Measurements from ENCODE around the gene PCBP3. TPM values are rescaled to one million over a fixed set of nuclear protein-coding genes. Genes with fewer than 3 reads are reported as not detected.

Gene PCBP3
- polyA plus RNA-seq, 5 donors, result 1.9 to 2.8 (median 2.2) TPM

- no peak for DNase-seq
Measured at GRCh38 chr21:45927032-45927431, 283.5 kb downstream of the PCBP3 start.

GRCh38 chr21:45927851-45928850 lies 284.6 kb downstream of the PCBP3 start:
- DNase-seq, result no peak

DNA sequence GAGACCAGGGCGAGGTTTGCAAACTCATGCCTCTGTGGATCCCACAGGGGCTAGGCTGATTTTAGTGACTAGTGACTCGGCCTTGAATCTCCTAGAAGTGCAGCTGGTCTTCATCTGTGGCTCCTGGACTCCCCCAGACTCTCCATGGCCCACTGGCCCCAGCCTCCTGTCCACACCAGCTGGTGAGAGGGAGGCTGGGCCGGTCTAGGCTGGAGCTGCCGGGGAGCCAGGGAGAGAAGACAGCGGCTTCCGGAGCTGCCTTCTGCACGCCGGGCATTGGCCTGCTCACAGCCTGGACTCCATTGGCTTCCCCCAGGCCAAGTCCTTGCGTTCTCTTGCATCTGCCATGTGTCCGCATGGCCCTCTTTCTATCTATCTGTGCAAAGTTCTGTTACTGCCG lies 285.9 kb downstream of the PCBP3 start:
- no peak for DNase-seq

DNA sequence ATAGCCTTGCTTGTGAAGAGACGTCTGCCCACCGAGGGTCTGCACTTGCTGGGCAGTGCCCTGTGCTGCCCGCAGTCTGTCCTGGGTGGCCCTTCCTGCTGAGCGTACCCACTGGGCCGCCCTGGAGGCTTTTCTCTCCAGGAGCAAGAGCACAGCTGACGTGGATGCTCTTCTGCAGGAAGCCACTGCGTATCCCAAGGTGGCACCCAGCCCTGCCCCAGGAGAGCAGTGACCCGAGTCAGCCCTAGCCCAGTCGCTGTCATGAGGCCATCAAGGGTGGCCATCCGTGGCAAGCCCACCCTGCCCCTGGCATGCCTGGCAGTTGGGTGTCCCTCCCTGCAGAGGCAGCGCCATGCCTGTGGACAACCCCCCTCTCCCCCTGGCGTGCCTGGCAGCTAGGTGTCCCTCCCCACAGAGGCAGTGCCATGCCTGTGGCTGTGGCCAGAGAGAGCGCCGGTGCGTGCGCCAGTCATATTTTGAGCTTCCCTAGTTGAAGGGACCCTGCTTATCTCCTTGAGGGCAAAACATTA lies 286.8 kb downstream of the PCBP3 start:
- no peak for DNase-seq

GRCh38 chr21:45930792-45931191 lies 287.3 kb downstream of the PCBP3 start:
- no peak for DNase-seq

GRCh38 chr21:45931397-45931969 lies 288.0 kb downstream of the PCBP3 start:
- no peak for DNase-seq

DNA sequence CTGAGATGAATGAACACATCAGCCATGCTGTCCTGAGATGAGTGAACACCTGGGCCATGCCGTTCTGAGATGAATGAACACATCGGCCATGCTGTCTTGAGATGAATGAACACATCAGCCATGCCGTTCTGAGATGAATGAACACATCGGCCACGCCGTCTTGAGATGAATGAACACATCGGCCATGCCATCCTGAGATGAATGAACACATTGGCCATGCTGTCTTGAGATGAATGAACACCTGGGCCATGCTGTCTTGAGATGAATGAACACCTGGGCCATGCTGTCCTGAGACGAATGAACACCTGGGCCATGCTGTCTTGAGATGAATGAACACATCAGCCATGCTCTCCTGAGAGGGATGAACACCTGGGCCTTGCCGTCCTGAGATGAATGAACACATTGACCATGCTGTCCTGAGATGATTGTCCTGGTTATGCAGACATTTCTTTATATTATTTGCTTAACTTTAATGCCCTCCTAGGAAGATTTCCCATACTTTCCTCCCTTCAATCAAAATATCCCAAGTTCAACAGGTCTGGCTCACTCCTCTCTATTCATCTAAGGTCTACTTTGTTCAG lies 289.5 kb downstream of the PCBP3 start:
- DNase-seq, result no peak

- DNase-seq, result no peak
Measured at GRCh38 chr21:45934085-45934484, 290.6 kb downstream of the PCBP3 start.

- no peak for DNase-seq
Measured at GRCh38 chr21:45934554-45934953, 291.0 kb downstream of the PCBP3 start.

- no peak for DNase-seq
Measured at GRCh38 chr21:45935628-45936027, 292.1 kb downstream of the PCBP3 start.

- no peak for DNase-seq
Measured at GRCh38 chr21:45937721-45938452, 294.4 kb downstream of the PCBP3 start.

GRCh38 chr21:45938453-45938755 lies 294.9 kb downstream of the PCBP3 start:
- no peak for DNase-seq

DNA sequence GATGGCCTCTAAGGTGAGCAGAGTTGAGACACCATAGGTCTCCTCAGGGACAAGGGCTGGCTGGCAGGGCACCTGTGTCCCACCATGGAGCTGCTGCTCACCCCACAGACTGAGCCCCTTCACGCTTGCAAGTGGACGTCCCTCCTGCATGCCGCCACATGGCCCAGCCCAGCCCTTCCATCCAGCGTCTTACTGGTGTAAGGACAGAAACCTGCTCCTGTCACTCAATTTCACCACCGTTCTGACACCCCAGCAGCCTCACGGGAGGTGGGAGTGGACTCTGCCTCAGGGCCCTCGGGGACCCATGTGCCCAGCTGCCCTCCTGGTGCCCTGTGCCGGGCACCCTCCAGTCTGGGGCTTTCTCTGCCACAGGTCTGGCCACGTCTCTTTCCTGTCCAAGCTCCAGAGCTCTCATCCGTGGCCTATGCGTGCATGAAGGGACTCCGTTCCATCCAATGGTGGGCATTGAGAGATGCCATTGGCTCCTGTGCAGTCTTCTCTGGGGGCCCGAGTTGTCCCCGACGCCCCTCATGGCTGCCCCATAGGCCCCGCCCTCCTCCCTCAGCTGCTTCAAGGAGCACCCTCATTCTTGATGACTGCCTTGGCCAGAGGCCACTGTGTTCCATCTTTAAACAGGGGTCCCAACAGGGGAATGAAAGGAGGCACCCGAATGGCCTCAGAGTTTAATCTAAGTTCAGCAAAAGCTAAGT lies 295.4 kb downstream of the PCBP3 start:
- no peak for DNase-seq

- DNase-seq, result no peak
Measured at GRCh38 chr21:45939521-45940045, 296.1 kb downstream of the PCBP3 start.

DNA sequence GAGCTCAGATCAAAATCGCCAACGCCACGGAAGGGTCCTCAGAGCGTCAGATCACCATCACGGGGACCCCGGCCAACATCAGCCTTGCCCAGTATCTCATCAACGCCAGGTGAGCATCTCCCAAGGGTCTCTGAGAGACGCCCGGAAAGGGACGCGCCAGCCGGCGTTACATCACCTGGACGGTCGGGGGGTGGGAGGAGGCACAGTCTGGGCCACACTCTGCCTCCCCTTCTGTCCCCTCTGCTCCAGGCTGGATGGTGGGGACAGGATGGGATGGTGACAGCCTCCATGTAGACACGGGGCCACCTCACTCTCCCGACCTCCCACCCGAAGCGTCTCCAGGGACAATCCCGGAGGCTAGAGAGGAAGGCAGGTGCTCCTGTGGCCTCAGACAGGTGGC lies 296.6 kb downstream of the PCBP3 start:
- no peak for DNase-seq

DNA sequence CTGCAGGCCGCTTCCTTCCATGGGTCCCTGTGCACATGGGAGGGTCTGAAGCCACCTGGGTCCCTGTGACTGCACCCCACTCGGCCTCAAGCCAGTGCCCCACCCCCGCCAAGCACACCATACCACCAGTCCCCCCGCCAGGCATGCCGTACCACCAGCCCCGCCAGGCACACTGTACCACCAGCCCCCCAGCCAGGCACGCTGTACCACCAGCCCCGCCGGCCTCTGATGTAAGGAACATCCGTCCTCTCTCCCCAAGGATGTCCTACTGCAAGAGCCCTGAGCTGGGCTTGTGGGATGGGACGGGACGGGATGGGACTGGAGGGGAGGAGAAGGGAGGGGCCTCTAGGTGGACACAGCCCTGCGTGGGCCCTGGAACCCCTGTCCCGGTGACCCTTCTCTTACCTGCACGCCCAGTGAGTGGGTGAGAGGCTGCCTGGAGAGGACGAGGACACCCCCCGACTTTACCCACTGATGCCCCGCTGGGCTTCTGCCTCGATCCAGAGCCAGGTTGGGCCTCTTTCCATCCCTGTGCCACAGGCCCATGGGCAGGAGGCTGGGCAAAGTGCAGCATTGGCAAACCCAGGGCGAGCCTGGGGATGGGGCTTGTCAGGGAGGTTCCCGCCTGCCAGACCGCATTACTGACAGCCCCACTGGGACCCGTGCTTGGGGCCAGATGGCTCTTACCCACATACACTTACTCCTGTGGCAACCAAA lies 297.3 kb downstream of the PCBP3 start:
- DNase-seq, result no peak

- DNase-seq, result no peak
Measured at GRCh38 chr21:45941338-45941710, 297.8 kb downstream of the PCBP3 start.

DNA sequence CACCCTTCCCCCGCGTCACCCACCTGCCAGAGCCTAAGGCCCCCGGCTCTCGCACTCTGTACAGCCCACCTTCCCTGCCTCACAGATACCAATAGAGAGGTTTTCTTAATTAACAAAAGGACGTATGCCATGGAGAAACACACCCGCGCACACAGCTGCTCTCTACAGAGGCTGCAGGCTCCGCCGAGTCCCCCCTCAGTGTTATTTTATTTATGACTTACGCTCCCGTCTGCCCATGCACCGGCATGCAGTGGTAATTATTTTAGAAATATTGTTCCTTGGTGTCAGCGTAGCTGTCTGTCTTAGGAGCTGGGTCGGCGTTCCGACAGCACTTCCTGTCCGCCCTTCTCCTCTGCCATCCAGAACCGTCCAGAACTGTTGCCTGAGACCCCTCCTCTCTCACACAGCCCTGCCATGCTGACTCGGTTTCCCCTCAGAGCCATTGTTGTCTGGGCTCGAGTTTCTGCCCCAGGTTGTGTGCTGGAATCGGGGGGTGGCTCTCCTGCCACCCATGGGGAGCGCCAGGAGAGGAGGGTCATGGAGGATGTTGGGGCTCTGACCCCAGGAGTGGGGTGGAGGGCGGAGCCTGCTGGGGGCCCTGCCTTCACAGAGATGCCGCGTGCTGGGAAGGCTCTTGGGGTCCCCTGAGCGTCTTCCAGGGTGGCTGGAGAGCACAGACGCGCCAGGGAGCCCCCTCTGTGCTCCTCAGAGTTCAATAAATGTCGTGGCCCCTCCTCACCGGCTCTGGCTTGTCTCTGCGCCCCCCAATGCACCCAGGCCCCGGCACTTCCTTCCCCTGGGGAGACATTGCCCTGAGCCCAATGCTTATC lies 298.4 kb downstream of the PCBP3 start:
- no peak for DNase-seq
